ENCODE data around the gene CFAP77.

CFAP77 gene

GRCh38 chr9:132441404-132441803 is 31.4 kb downstream of the CFAP77 start:
- DNase-seq: no peak
- H3K4me1 ChIP-seq (ENCODE audit: control extremely low read depth in 1 of 4, control insufficient read depth in 4 of 4, insufficient read depth in 4 of 4, low read length in 3 of 4): peaks cover 0 to 5% (median 0%) of the 10 kb centered on the region in 4 experiments
- H3K27me3 ChIP-seq (replicated peaks in 2 of 5; ENCODE audit: control insufficient read depth in 4 of 5, insufficient read depth in 5 of 5, low read length in 4 of 5): peaks cover 0 to 33% (median 19%) of the 10 kb centered on the region in 5 experiments
- ChIA-PET CTCF (no interaction called here), POLR2A (no interaction called here)
- H3K9me3 ChIP-seq (ENCODE audit: control extremely low read depth in 1 of 5, control insufficient read depth in 4 of 5, insufficient read depth in 2 of 5, low read depth in 1 of 5, low read length in 4 of 5): no peaks in the 10 kb centered on the region
- no peak overlapping the region for H3K4me3 ChIP-seq (ENCODE audit: control insufficient read depth in 1 of 7, extremely low read depth in 1 of 7, insufficient read depth in 4 of 7, low read depth in 2 of 7, low read length in 6 of 7)
- H3K27ac ChIP-seq (ENCODE audit: insufficient read depth in 1 of 2, low read depth in 1 of 2, low read length in 2 of 2, poor library complexity in 1 of 2, severe bottlenecking in 2 of 2): no peak overlapping the region
- WGBS (ENCODE audit: insufficient coverage): 62% methylated on average over 7 of the region's 10 CpGs
- no peaks in the 10 kb centered on the region for H3K36me3 ChIP-seq (ENCODE audit: control insufficient read depth in 4 of 4, insufficient read depth in 4 of 4, low read length in 3 of 4)

- DNase-seq: peak in 2 of 3 donors; percentile 39 to 54
- H3K36me3 ChIP-seq (ENCODE audit: control insufficient read depth in 4 of 4, insufficient read depth in 4 of 4, low read length in 3 of 4): no peaks in the 10 kb centered on the region
- 74% methylated on average over 7 of the region's 10 CpGs for WGBS (ENCODE audit: insufficient coverage)
- no peak overlapping the region for H3K4me3 ChIP-seq (ENCODE audit: control insufficient read depth in 1 of 7, extremely low read depth in 1 of 7, insufficient read depth in 4 of 7, low read depth in 2 of 7, low read length in 6 of 7)
- POLR2A ChIA-PET: no interaction called here
- no peaks in the 10 kb centered on the region for H3K9me3 ChIP-seq (ENCODE audit: control extremely low read depth in 1 of 5, control insufficient read depth in 4 of 5, insufficient read depth in 2 of 5, low read depth in 1 of 5, low read length in 4 of 5)
- H3K4me1 ChIP-seq (ENCODE audit: control extremely low read depth in 1 of 4, control insufficient read depth in 4 of 4, insufficient read depth in 4 of 4, low read length in 3 of 4): peaks cover 0 to 5% (median 0%) of the 10 kb centered on the region in 4 experiments
- no peak overlapping the region for H3K27ac ChIP-seq (ENCODE audit: insufficient read depth in 1 of 2, low read depth in 1 of 2, low read length in 2 of 2, poor library complexity in 1 of 2, severe bottlenecking in 2 of 2)
- CTCF ChIA-PET: no interaction called here
- H3K27me3 ChIP-seq (replicated peaks in 2 of 5; ENCODE audit: control insufficient read depth in 4 of 5, insufficient read depth in 5 of 5, low read length in 4 of 5): peaks cover 0 to 31% (median 20%) of the 10 kb centered on the region in 5 experiments
Measured at GRCh38 chr9:132443951-132444607, 34.1 kb downstream of the CFAP77 start.

- Histone ChIP-seq H3K27ac (ENCODE audit: insufficient read depth in 1 of 2, low read depth in 1 of 2, low read length in 2 of 2, poor library complexity in 1 of 2, severe bottlenecking in 2 of 2) (no peak overlapping the region), H3K36me3 (ENCODE audit: control insufficient read depth in 4 of 4, insufficient read depth in 4 of 4, low read length in 3 of 4) (no peaks in the 10 kb centered on the region), H3K27me3 (replicated peaks in 2 of 5; ENCODE audit: control insufficient read depth in 4 of 5, insufficient read depth in 5 of 5, low read length in 4 of 5) (peaks cover 0 to 22% (median 6%) of the 10 kb centered on the region in 5 experiments), H3K9me3 (ENCODE audit: control extremely low read depth in 1 of 5, control insufficient read depth in 4 of 5, insufficient read depth in 2 of 5, low read depth in 1 of 5, low read length in 4 of 5) (no peaks in the 10 kb centered on the region), H3K4me1 (ENCODE audit: control extremely low read depth in 1 of 4, control insufficient read depth in 4 of 4, insufficient read depth in 4 of 4, low read length in 3 of 4) (peaks cover 0 to 5% (median 0%) of the 10 kb centered on the region in 4 experiments), H3K4me3 (ENCODE audit: control insufficient read depth in 1 of 7, extremely low read depth in 1 of 7, insufficient read depth in 4 of 7, low read depth in 2 of 7, low read length in 6 of 7) (no peak overlapping the region)
- no peak for DNase-seq
- 100% methylated on average over 3 of the region's 3 CpGs for WGBS (ENCODE audit: insufficient coverage)
- ChIA-PET POLR2A (no interaction called here), CTCF (no interaction called here)
Measured at GRCh38 chr9:132446887-132447286, 36.9 kb downstream of the CFAP77 start.

- H3K36me3 ChIP-seq (ENCODE audit: control insufficient read depth in 4 of 4, insufficient read depth in 4 of 4, low read length in 3 of 4): no peaks in the 10 kb centered on the region
- CTCF ChIA-PET: no interaction called here
- WGBS (ENCODE audit: insufficient coverage): 46% methylated on average over 5 of the region's 20 CpGs
- POLR2A ChIA-PET: no interaction called here
- H3K4me3 ChIP-seq (ENCODE audit: control insufficient read depth in 1 of 7, extremely low read depth in 1 of 7, insufficient read depth in 4 of 7, low read depth in 2 of 7, low read length in 6 of 7): no peak overlapping the region
- peaks cover 0 to 18% (median 6%) of the 10 kb centered on the region in 5 experiments for H3K27me3 ChIP-seq (replicated peaks in 2 of 5; ENCODE audit: control insufficient read depth in 4 of 5, insufficient read depth in 5 of 5, low read length in 4 of 5)
- DNase-seq: peak in 2 of 3 donors; percentile 17 to 28
- H3K27ac ChIP-seq (ENCODE audit: insufficient read depth in 1 of 2, low read depth in 1 of 2, low read length in 2 of 2, poor library complexity in 1 of 2, severe bottlenecking in 2 of 2): no peak overlapping the region
- peaks cover 0 to 5% (median 0%) of the 10 kb centered on the region in 4 experiments for H3K4me1 ChIP-seq (ENCODE audit: control extremely low read depth in 1 of 4, control insufficient read depth in 4 of 4, insufficient read depth in 4 of 4, low read length in 3 of 4)
- H3K9me3 ChIP-seq (ENCODE audit: control extremely low read depth in 1 of 5, control insufficient read depth in 4 of 5, insufficient read depth in 2 of 5, low read depth in 1 of 5, low read length in 4 of 5): no peaks in the 10 kb centered on the region
Measured at GRCh38 chr9:132447346-132447745, 37.3 kb downstream of the CFAP77 start.

GRCh38 chr9:132447902-132448301 is 37.9 kb downstream of the CFAP77 start:
- 100% methylated on average over 2 of the region's 4 CpGs for WGBS (ENCODE audit: insufficient coverage)
- DNase-seq: no peak
- Histone ChIP-seq H3K4me3 (ENCODE audit: control insufficient read depth in 1 of 7, extremely low read depth in 1 of 7, insufficient read depth in 4 of 7, low read depth in 2 of 7, low read length in 6 of 7) (no peak overlapping the region), H3K27me3 (replicated peaks in 2 of 5; ENCODE audit: control insufficient read depth in 4 of 5, insufficient read depth in 5 of 5, low read length in 4 of 5) (peaks cover 0 to 19% (median 4%) of the 10 kb centered on the region in 5 experiments), H3K9me3 (ENCODE audit: control extremely low read depth in 1 of 5, control insufficient read depth in 4 of 5, insufficient read depth in 2 of 5, low read depth in 1 of 5, low read length in 4 of 5) (no peaks in the 10 kb centered on the region), H3K36me3 (ENCODE audit: control insufficient read depth in 4 of 4, insufficient read depth in 4 of 4, low read length in 3 of 4) (no peaks in the 10 kb centered on the region), H3K27ac (ENCODE audit: insufficient read depth in 1 of 2, low read depth in 1 of 2, low read length in 2 of 2, poor library complexity in 1 of 2, severe bottlenecking in 2 of 2) (no peak overlapping the region), H3K4me1 (ENCODE audit: control extremely low read depth in 1 of 4, control insufficient read depth in 4 of 4, insufficient read depth in 4 of 4, low read length in 3 of 4) (peaks cover 0 to 5% (median 0%) of the 10 kb centered on the region in 4 experiments)
- CTCF ChIA-PET: no interaction called here
- POLR2A ChIA-PET: no interaction called here

- 58% methylated on average over 2 of the region's 10 CpGs for WGBS (ENCODE audit: insufficient coverage)
- POLR2A ChIA-PET: no interaction called here
- Histone ChIP-seq H3K4me3 (ENCODE audit: control insufficient read depth in 1 of 7, extremely low read depth in 1 of 7, insufficient read depth in 4 of 7, low read depth in 2 of 7, low read length in 6 of 7) (no peak overlapping the region), H3K9me3 (ENCODE audit: control extremely low read depth in 1 of 5, control insufficient read depth in 4 of 5, insufficient read depth in 2 of 5, low read depth in 1 of 5, low read length in 4 of 5) (no peaks in the 10 kb centered on the region), H3K27me3 (replicated peaks in 2 of 5; ENCODE audit: control insufficient read depth in 4 of 5, insufficient read depth in 5 of 5, low read length in 4 of 5) (peaks cover 0 to 13% (median 3%) of the 10 kb centered on the region in 5 experiments), H3K4me1 (ENCODE audit: control extremely low read depth in 1 of 4, control insufficient read depth in 4 of 4, insufficient read depth in 4 of 4, low read length in 3 of 4) (no peaks in the 10 kb centered on the region), H3K36me3 (ENCODE audit: control insufficient read depth in 4 of 4, insufficient read depth in 4 of 4, low read length in 3 of 4) (no peaks in the 10 kb centered on the region), H3K27ac (ENCODE audit: insufficient read depth in 1 of 2, low read depth in 1 of 2, low read length in 2 of 2, poor library complexity in 1 of 2, severe bottlenecking in 2 of 2) (no peak overlapping the region)
- peak in 2 of 3 donors; percentile 45 to 58 for DNase-seq
- CTCF ChIA-PET: no interaction called here
Measured at GRCh38 chr9:132451276-132451675, 41.3 kb downstream of the CFAP77 start.

GRCh38 chr9:132456241-132456640 is 46.2 kb downstream of the CFAP77 start:
- no peak for DNase-seq
- Histone ChIP-seq H3K36me3 (ENCODE audit: control insufficient read depth in 4 of 4, insufficient read depth in 4 of 4, low read length in 3 of 4) (no peaks in the 10 kb centered on the region), H3K27ac (ENCODE audit: insufficient read depth in 1 of 2, low read depth in 1 of 2, low read length in 2 of 2, poor library complexity in 1 of 2, severe bottlenecking in 2 of 2) (no peak overlapping the region), H3K9me3 (ENCODE audit: control extremely low read depth in 1 of 5, control insufficient read depth in 4 of 5, insufficient read depth in 2 of 5, low read depth in 1 of 5, low read length in 4 of 5) (no peaks in the 10 kb centered on the region), H3K27me3 (replicated peaks in 2 of 5; ENCODE audit: control insufficient read depth in 4 of 5, insufficient read depth in 5 of 5, low read length in 4 of 5) (peaks cover 0 to 11% (median 2%) of the 10 kb centered on the region in 5 experiments), H3K4me1 (ENCODE audit: control extremely low read depth in 1 of 4, control insufficient read depth in 4 of 4, insufficient read depth in 4 of 4, low read length in 3 of 4) (no peaks in the 10 kb centered on the region), H3K4me3 (ENCODE audit: control insufficient read depth in 1 of 7, extremely low read depth in 1 of 7, insufficient read depth in 4 of 7, low read depth in 2 of 7, low read length in 6 of 7) (no peak overlapping the region)
- WGBS (ENCODE audit: insufficient coverage): 95% methylated on average over 8 of the region's 8 CpGs
- ChIA-PET POLR2A (no interaction called here), CTCF (no interaction called here)

Data from common myeloid progenitor, CD34-positive (primary cell).